DOHH2 (cell line): ENCODE measurements around the gene GUK1.

Experiments
- EZH2phosphoT487 ChIP-seq: fragments of 200-600 bp; sonication (generic); IDR thresholded peaks from 2 replicates; pipeline ENCODE4 v1.6.1; 2017; ENCODE audit warnings: borderline replicate concordance, mild to moderate bottlenecking, antibody characterized with exemption, low read length, moderate library complexity, mixed read lengths
- TF ChIP-seq, protein P1 (sequence below): fragments of 200-600 bp; sonication (generic); IDR thresholded peaks from one replicate; pipeline ENCODE4 v1.5.1; 2014; ENCODE audit warnings: antibody characterized with exemption, mild to moderate bottlenecking, low read depth, low read length; ENCODE audit not compliant: poor library complexity, severe bottlenecking

DNA sequence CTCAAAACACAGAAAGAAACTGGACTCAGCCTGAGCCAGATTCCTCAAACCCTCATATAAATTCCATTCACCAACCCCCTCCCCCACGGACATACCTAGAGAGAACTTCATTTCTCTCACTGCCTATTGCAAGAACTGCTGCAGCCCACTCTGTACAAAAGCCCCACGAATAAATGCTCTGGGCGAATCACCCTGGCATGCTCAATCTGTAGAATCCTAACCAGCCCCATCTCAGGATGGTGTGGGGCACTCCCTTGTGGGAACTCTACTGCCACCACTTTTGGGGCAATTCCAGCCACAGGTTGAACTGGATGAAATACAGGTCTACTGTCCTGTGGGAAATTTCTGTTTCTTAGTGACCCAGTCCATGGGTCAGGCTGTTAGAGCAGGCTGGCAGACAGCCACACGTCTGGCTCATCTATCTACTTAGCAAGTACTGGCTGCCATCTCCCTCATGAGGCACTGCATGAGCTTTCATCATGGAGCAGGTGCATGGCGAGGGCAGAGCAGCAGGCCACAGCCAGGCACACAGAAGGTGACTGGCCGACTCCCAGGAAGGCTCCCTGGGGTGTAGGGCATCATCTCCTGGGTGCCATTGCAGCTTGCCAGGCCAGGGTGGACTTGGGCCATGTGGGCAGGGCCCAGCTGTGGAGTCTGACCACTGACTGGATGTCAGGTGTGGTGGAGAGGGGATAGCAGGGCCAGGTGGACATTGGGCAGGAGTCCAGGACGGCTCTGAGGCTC, 35.4 kb upstream of the GUK1 start:
- TF ChIP-seq, protein P1, sequence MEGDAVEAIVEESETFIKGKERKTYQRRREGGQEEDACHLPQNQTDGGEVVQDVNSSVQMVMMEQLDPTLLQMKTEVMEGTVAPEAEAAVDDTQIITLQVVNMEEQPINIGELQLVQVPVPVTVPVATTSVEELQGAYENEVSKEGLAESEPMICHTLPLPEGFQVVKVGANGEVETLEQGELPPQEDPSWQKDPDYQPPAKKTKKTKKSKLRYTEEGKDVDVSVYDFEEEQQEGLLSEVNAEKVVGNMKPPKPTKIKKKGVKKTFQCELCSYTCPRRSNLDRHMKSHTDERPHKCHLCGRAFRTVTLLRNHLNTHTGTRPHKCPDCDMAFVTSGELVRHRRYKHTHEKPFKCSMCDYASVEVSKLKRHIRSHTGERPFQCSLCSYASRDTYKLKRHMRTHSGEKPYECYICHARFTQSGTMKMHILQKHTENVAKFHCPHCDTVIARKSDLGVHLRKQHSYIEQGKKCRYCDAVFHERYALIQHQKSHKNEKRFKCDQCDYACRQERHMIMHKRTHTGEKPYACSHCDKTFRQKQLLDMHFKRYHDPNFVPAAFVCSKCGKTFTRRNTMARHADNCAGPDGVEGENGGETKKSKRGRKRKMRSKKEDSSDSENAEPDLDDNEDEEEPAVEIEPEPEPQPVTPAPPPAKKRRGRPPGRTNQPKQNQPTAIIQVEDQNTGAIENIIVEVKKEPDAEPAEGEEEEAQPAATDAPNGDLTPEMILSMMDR = no peak
- no peak for TF ChIP-seq EZH2phosphoT487
